Right atrium auricular region (tissue), 2 donors: ENCODE results near the gene DOCK1. TPM values are rescaled to one million over a fixed set of nuclear protein-coding genes. Genes with fewer than 3 reads are reported as not detected.

ENCODE experiments used
- DNase-seq: peaks from one replicate; pipeline ENCODE4 v3.0.0-alpha.2; 2019; ENCODE audit warnings: low spot score
- H3K27ac ChIP-seq, 2 donors: fragments of 200-600 bp; sonication (generic); 1 replicate in 1 of 2; 2 replicates in 1 of 2; pipeline ENCODE4 v1.5.1; 2016 to 2019
- H3K27me3 ChIP-seq, 2 donors: fragments of 200-600 bp; sonication (generic); one replicate each; pipeline versions ENCODE4 v1.5.1 to v1.6.0; 2017 to 2019
- H3K36me3 ChIP-seq: fragments of 200-600 bp; sonication (generic); one replicate; pipeline ENCODE4 v1.5.1; 2016
- H3K4me1 ChIP-seq, 2 donors: fragments of 200-600 bp; sonication (generic); one replicate each; pipeline versions ENCODE4 v1.5.1 to v1.6.0; 2017 to 2019
- H3K4me3 ChIP-seq, 2 donors: fragments of 200-600 bp; sonication (generic); 1 replicate in 1 of 2; 2 replicates in 1 of 2; pipeline ENCODE4 v1.5.1; 2017 to 2019; ENCODE audit warnings: mild to moderate bottlenecking in 1 of 2, moderate library complexity in 1 of 2
- H3K9me3 ChIP-seq, 2 donors: fragments of 200-600 bp; sonication (generic); one replicate each; pipeline ENCODE4 v1.5.1; 2019
- CTCF ChIP-seq, 2 donors: fragments of 200-600 bp; sonication (generic); IDR thresholded peaks; one replicate each; pipeline ENCODE4 v1.5.1; 2019; ENCODE audit warnings: antibody characterized with exemption in 2 of 2
- total RNA-seq, 2 donors: library from RNA; depleted of rRNA; stranded (reverse); fragments of >200 nt; gene quantifications; one replicate each; pipeline ENCODE4 v1.1.0, GENCODE V29; 2016

Gene DOCK1
- total RNA-seq, 2 donors from 2014 or later, result 13.0 to 16.8 TPM

- TF ChIP-seq CTCF (IDR thresholded peaks at IDR 0.05), result no peak
- Histone ChIP-seq H3K9me3 (no peaks in the 10 kb centered on the region), H3K4me3 (no peak overlapping the region), H3K4me1 (peaks cover 0 to 23% of the 10 kb centered on the region in 2 donors), H3K27ac (no peak overlapping the region), H3K36me3 (no peaks in the 10 kb centered on the region), H3K27me3 (no peaks in the 10 kb centered on the region)
- no peak for DNase-seq
These were observed 287.9 kb downstream of the DOCK1 start for GRCh38 chr10:127193125-127193524.

- no peak for DNase-seq
- TF ChIP-seq CTCF (IDR thresholded peaks at IDR 0.05), result no peak
- no peaks in the 10 kb centered on the region for H3K9me3 ChIP-seq
- no peaks in the 10 kb centered on the region for H3K27me3 ChIP-seq
- H3K27ac ChIP-seq, result no peak overlapping the region
- H3K4me1 ChIP-seq, result peaks cover 0 to 23% of the 10 kb centered on the region in 2 donors
- H3K4me3 ChIP-seq, result no peak overlapping the region
- H3K36me3 ChIP-seq, result no peaks in the 10 kb centered on the region
These were observed 288.9 kb downstream of the DOCK1 start for GRCh38 chr10:127194111-127194510.

GRCh38 chr10:127194599-127194998, 289.4 kb downstream of the DOCK1 start:
- no peak overlapping the region for H3K4me3 ChIP-seq
- H3K27me3 ChIP-seq, result no peaks in the 10 kb centered on the region
- H3K4me1 ChIP-seq, result peaks cover 0 to 23% of the 10 kb centered on the region in 2 donors
- no peak for DNase-seq
- TF ChIP-seq CTCF (IDR thresholded peaks at IDR 0.05), result no peak
- H3K36me3 ChIP-seq, result no peaks in the 10 kb centered on the region
- H3K27ac ChIP-seq, result no peak overlapping the region
- no peaks in the 10 kb centered on the region for H3K9me3 ChIP-seq

- H3K27me3 ChIP-seq, result no peaks in the 10 kb centered on the region
- no peak overlapping the region for H3K27ac ChIP-seq
- no peak for TF ChIP-seq CTCF (IDR thresholded peaks at IDR 0.05)
- no peak for DNase-seq
- H3K9me3 ChIP-seq, result no peaks in the 10 kb centered on the region
- peak overlapping the region in 1 of 2 donors; percentile 50 for H3K4me3 ChIP-seq
- no peaks in the 10 kb centered on the region for H3K36me3 ChIP-seq
- H3K4me1 ChIP-seq, result peaks cover 0 to 23% of the 10 kb centered on the region in 2 donors
These were observed 289.8 kb downstream of the DOCK1 start for GRCh38 chr10:127195041-127195506.

- Histone ChIP-seq H3K36me3 (no peaks in the 10 kb centered on the region), H3K4me1 (peaks cover 0 to 23% of the 10 kb centered on the region in 2 donors), H3K9me3 (no peaks in the 10 kb centered on the region), H3K4me3 (peak overlapping the region; percentile 26 to 50), H3K27ac (no peak overlapping the region), H3K27me3 (no peaks in the 10 kb centered on the region)
- TF ChIP-seq CTCF (IDR thresholded peaks at IDR 0.05), result no peak
- no peak for DNase-seq
These were observed 290.5 kb downstream of the DOCK1 start for GRCh38 chr10:127195571-127196281.
